Measurements from ENCODE around the gene UVSSA.
"Not testable (repeated sequence)": the region's sequence is repeated elsewhere in the genome, so short reads cannot be mapped to it uniquely, and the experiment has no call there.

The UVSSA gene

DNA sequence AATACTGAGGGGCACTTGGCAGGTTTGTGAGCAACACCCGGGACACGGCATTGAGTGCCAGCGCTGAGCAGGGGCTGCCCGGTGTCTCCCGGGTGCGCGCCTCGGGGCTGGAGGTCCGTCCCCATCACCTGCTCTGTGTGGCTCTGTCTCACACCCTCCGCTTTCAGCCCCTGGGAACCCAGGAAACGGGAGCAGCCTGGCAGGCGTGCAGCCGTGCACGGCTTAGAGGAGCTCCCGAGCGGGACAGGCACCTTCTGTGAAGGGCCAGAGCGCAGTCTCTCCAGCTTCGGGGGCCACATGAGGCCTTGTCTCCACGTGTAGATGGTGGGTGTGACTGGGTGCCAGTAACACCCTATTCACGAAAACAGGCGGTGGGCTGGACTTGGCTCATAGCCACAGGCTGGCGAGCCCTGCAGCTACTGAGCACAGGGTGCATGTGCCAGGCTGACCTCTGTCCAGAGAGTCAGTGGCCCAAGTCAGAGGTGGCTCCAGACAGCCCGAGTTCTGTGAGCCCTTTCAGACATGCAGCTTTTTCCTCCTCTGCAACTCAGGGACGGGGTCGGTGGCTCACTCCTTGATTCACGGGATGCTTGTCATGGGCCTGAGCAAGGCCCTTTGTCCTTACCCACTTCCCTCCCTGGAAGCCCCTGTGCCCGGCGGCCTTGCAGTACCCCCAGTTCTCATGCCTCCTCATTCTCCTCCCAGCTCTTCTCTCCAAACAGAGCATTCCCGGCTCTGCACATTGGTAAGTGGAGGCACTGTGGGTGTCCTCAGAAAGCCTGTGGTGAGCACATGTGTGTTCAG is 23.5 kb downstream of the UVSSA start:
- TF ChIP-seq, protein P1, sequence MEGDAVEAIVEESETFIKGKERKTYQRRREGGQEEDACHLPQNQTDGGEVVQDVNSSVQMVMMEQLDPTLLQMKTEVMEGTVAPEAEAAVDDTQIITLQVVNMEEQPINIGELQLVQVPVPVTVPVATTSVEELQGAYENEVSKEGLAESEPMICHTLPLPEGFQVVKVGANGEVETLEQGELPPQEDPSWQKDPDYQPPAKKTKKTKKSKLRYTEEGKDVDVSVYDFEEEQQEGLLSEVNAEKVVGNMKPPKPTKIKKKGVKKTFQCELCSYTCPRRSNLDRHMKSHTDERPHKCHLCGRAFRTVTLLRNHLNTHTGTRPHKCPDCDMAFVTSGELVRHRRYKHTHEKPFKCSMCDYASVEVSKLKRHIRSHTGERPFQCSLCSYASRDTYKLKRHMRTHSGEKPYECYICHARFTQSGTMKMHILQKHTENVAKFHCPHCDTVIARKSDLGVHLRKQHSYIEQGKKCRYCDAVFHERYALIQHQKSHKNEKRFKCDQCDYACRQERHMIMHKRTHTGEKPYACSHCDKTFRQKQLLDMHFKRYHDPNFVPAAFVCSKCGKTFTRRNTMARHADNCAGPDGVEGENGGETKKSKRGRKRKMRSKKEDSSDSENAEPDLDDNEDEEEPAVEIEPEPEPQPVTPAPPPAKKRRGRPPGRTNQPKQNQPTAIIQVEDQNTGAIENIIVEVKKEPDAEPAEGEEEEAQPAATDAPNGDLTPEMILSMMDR (IDR thresholded peaks at IDR 0.05): no peak
- Mint-ChIP-seq H3K27ac (peak overlapping the region; percentile 14), H3K4me3 (no peak overlapping the region), H3K36me3 (ENCODE audit: low read depth) (peaks cover 34% of the 10 kb centered on the region), H3K9me3 (peaks cover 15% of the 10 kb centered on the region), H3K4me1 (peaks cover 22% of the 10 kb centered on the region), H3K27me3 (ENCODE audit: low read depth, poor library complexity) (peaks cover 4% of the 10 kb centered on the region)
- no peak for DNase-seq

GRCh38 chr4:1371176-1372165 is 24.5 kb downstream of the UVSSA start:
- Mint-ChIP-seq H3K9me3 (peaks cover 15% of the 10 kb centered on the region), H3K4me3 (no peak overlapping the region), H3K4me1 (peaks cover 22% of the 10 kb centered on the region), H3K36me3 (ENCODE audit: low read depth) (peaks cover 34% of the 10 kb centered on the region), H3K27me3 (ENCODE audit: low read depth, poor library complexity) (peaks cover 4% of the 10 kb centered on the region), H3K27ac (peak overlapping the region; percentile 14)
- TF ChIP-seq, protein P1 (IDR thresholded peaks at IDR 0.05): no peak
- DNase-seq: no peak

DNA sequence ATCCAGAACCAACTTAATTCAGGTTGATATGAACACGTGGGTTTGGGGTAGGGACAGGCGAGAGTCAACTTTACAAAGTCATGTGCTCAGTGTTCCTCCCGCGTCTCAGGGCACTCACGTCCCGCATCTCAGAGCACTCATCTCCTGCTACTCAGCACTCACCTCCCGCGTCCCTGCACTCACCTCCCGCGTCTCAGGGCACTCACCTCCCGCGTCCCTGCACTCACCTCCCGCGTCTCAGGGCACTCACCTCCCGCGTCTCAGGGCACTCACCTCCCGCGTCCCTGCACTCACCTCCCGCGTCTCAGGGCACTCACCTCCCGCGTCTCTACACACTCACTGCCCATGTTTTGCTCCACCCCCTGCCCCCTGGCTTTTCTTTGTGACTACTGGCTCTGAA is 25.6 kb downstream of the UVSSA start:
- H3K27ac Mint-ChIP-seq; DNase-seq; H3K4me3 Mint-ChIP-seq; H3K27me3 Mint-ChIP-seq (ENCODE audit: low read depth, poor library complexity): not testable (repeated sequence)
- H3K9me3 Mint-ChIP-seq: peaks cover 15% of the 10 kb centered on the region
- peaks cover 34% of the 10 kb centered on the region for H3K36me3 Mint-ChIP-seq (ENCODE audit: low read depth)
- peaks cover 22% of the 10 kb centered on the region for H3K4me1 Mint-ChIP-seq

GRCh38 chr4:1373892-1374705 is 27.1 kb downstream of the UVSSA start:
- Mint-ChIP-seq H3K4me1 (peaks cover 20% of the 10 kb centered on the region), H3K9me3 (peaks cover 15% of the 10 kb centered on the region), H3K36me3 (ENCODE audit: low read depth) (peaks cover 34% of the 10 kb centered on the region), H3K27ac (no peak overlapping the region), H3K4me3 (no peak overlapping the region), H3K27me3 (ENCODE audit: low read depth, poor library complexity) (peaks cover 4% of the 10 kb centered on the region)
- TF ChIP-seq, protein P1 (IDR thresholded peaks at IDR 0.05): no peak
- DNase-seq: no peak

- peaks cover 14% of the 10 kb centered on the region for H3K4me1 Mint-ChIP-seq
These were observed 27.7 kb downstream of the UVSSA start for GRCh38 chr4:1374706-1375045.

More at GRCh38 chr4:1374706-1375045, 27.7 kb downstream of the UVSSA start:
- Mint-ChIP-seq H3K36me3 (ENCODE audit: low read depth) (peaks cover 34% of the 10 kb centered on the region), H3K27ac (no peak overlapping the region), H3K27me3 (ENCODE audit: low read depth, poor library complexity) (peaks cover 4% of the 10 kb centered on the region), H3K9me3 (peaks cover 15% of the 10 kb centered on the region), H3K4me3 (no peak overlapping the region)
- DNase-seq: no peak
- TF ChIP-seq, protein P1 (IDR thresholded peaks at IDR 0.05): no peak
